H9 (cell line): ENCODE results near the gene TOGARAM2. TPM values are rescaled to one million over a fixed set of nuclear protein-coding genes. Genes with fewer than 3 reads are reported as not detected.

Experiments
- DNase-seq: peaks from one replicate; pipeline ENCODE4 v3.0.0-alpha.2; 2017
- H2AFZ ChIP-seq: one replicate; pipeline ENCODE4 v1.6.1; 2013; ENCODE audit warnings: mild to moderate bottlenecking, low read length, control low read depth, moderate library complexity
- H2AK5ac ChIP-seq: 2 replicates; pipeline ENCODE4 v1.6.1; 2013; ENCODE audit warnings: low read length, control low read depth, mixed read lengths; ENCODE audit not compliant: insufficient read length
- H2BK120ac ChIP-seq: one replicate; pipeline ENCODE4 v1.6.1; 2013; ENCODE audit warnings: low read depth, mild to moderate bottlenecking, low read length, control low read depth, inconsistent platforms; ENCODE audit not compliant: poor library complexity, severe bottlenecking
- H2BK12ac ChIP-seq: 2 replicates; pipeline ENCODE4 v1.6.1; 2013; ENCODE audit warnings: low read length, control low read depth, mixed read lengths, low read depth; ENCODE audit not compliant: insufficient read length
- H2BK15ac ChIP-seq: 2 replicates; pipeline ENCODE4 v1.6.1; 2013; ENCODE audit warnings: low read depth, low read length, control low read depth
- H2BK20ac ChIP-seq: one replicate; pipeline ENCODE4 v1.6.1; 2013; ENCODE audit warnings: low read depth, mild to moderate bottlenecking, low read length, control low read depth, inconsistent platforms; ENCODE audit not compliant: poor library complexity, severe bottlenecking
- H2BK5ac ChIP-seq: 2 replicates; pipeline ENCODE4 v1.6.1; 2013; ENCODE audit warnings: low read length, control low read depth, mixed read lengths; ENCODE audit not compliant: insufficient read length
- H3K14ac ChIP-seq: 2 replicates; pipeline ENCODE4 v1.6.1; 2013; ENCODE audit warnings: low read length, control low read depth; ENCODE audit not compliant: insufficient read depth
- H3K18ac ChIP-seq: 2 replicates; pipeline ENCODE4 v1.6.1; 2013; ENCODE audit warnings: low read depth, mild to moderate bottlenecking, mixed read lengths, low read length, control low read depth; ENCODE audit not compliant: insufficient read length
- H3K23ac ChIP-seq: 2 replicates; pipeline ENCODE4 v1.6.1; 2013; ENCODE audit warnings: low read length, control low read depth, mixed read lengths, low read depth; ENCODE audit not compliant: insufficient read length
- H3K23me2 ChIP-seq: 2 replicates; pipeline ENCODE4 v1.6.1; 2013; ENCODE audit warnings: low read depth, mild to moderate bottlenecking, mixed read lengths, low read length, control low read depth; ENCODE audit not compliant: insufficient read length, poor library complexity, severe bottlenecking
- H3K27ac ChIP-seq: 2 replicates; pipeline ENCODE4 v1.5.1; 2013; ENCODE audit warnings: low read length, control low read depth, mixed read lengths, low read depth; ENCODE audit not compliant: insufficient read length
- H3K27me3 ChIP-seq: 2 replicates; pipeline ENCODE4 v1.6.1; 2013; ENCODE audit warnings: low read length, control low read depth, inconsistent platforms; ENCODE audit not compliant: insufficient read depth
- H3K4ac ChIP-seq: 2 replicates; pipeline ENCODE4 v1.6.1; 2013; ENCODE audit warnings: low read depth, mild to moderate bottlenecking, control low read depth, inconsistent platforms, low read length, moderate library complexity
- H3K4me1 ChIP-seq: 2 replicates; pipeline ENCODE4 v1.6.1; 2013; ENCODE audit warnings: low read length, control low read depth, inconsistent platforms; ENCODE audit not compliant: insufficient read depth
- H3K4me2 ChIP-seq: 2 replicates; pipeline ENCODE4 v1.6.1; 2013; ENCODE audit warnings: low read length, control low read depth, mixed read lengths; ENCODE audit not compliant: insufficient read length, insufficient read depth
- H3K56ac ChIP-seq: 2 replicates; pipeline ENCODE4 v1.6.1; 2013; ENCODE audit warnings: low read depth, mild to moderate bottlenecking, mixed read lengths, low read length, control low read depth; ENCODE audit not compliant: insufficient read length
- H3K79me1 ChIP-seq: 2 replicates; pipeline ENCODE4 v1.6.1; 2013; ENCODE audit warnings: low read depth, mild to moderate bottlenecking, moderate library complexity, low read length, control low read depth, inconsistent platforms; ENCODE audit not compliant: insufficient read depth, poor library complexity, severe bottlenecking
- H3K79me2 ChIP-seq: 2 replicates; pipeline ENCODE4 v1.6.1; 2013; ENCODE audit warnings: low read length, control low read depth, inconsistent platforms; ENCODE audit not compliant: insufficient read depth
- H3K9ac ChIP-seq: 2 replicates; pipeline ENCODE4 v1.6.1; 2013; ENCODE audit warnings: low read length, control low read depth, mixed read lengths; ENCODE audit not compliant: insufficient read length; ENCODE audit errors: extremely low read depth
- H3K9me3 ChIP-seq: one replicate; pipeline ENCODE4 v1.6.1; 2013; ENCODE audit warnings: low read depth, low read length, inconsistent platforms; ENCODE audit not compliant: control insufficient read depth
- H3T11ph ChIP-seq: one replicate; pipeline ENCODE4 v1.6.1; 2013; ENCODE audit warnings: mild to moderate bottlenecking, low read length, control low read depth, inconsistent platforms
- H4K20me1 ChIP-seq: one replicate; pipeline ENCODE4 v1.6.1; 2013; ENCODE audit not compliant: control insufficient read depth, insufficient read length, insufficient read depth
- H4K5ac ChIP-seq: 2 replicates; pipeline ENCODE4 v1.6.1; 2013; ENCODE audit warnings: low read depth, mild to moderate bottlenecking, mixed read lengths, low read length, control low read depth; ENCODE audit not compliant: insufficient read length
- H4K8ac ChIP-seq: replicated peaks from 2 replicates; pipeline ENCODE4 v1.6.1; 2013; ENCODE audit warnings: low read length, control low read depth, mixed read lengths, low read depth; ENCODE audit not compliant: insufficient read length
- H4K91ac ChIP-seq: 2 replicates; pipeline ENCODE4 v1.6.1; 2013; ENCODE audit warnings: low read depth, mild to moderate bottlenecking, moderate library complexity, mixed read lengths, low read length, control low read depth; ENCODE audit not compliant: insufficient read length
- H3K27ac Mint-ChIP-seq, 3 experiments: 2 replicates in 2 of 3; 3 replicates in 1 of 3; pipeline ENCODE4 v1.8.0; 2020 to 2021; ENCODE audit warnings: mixed read lengths in 3 of 3, mild to moderate bottlenecking in 1 of 3, moderate library complexity in 1 of 3
- H3K27me3 Mint-ChIP-seq: 2 replicates; pipeline ENCODE4 v1.8.0; 2021; ENCODE audit warnings: low read depth, mild to moderate bottlenecking, moderate library complexity, mixed read lengths
- H3K36me3 Mint-ChIP-seq, 3 experiments: 2 replicates in 2 of 3; 3 replicates in 1 of 3; pipeline ENCODE4 v1.8.0; 2020 to 2021; ENCODE audit warnings: low read depth in 3 of 3, mixed read lengths in 3 of 3; ENCODE audit not compliant: insufficient read depth in 1 of 3
- H3K4me1 Mint-ChIP-seq, 2 experiments: 2 replicates each; pipeline ENCODE4 v1.8.0; 2020; ENCODE audit warnings: mixed read lengths in 2 of 2
- H3K4me3 Mint-ChIP-seq, 2 experiments: 2 replicates in 1 of 2; 3 replicates in 1 of 2; pipeline ENCODE4 v1.8.0; 2020 to 2021; ENCODE audit warnings: mild to moderate bottlenecking in 2 of 2, mixed read lengths in 2 of 2, moderate library complexity in 1 of 2
- H3K9me3 Mint-ChIP-seq, 2 experiments: 2 replicates in 1 of 2; 3 replicates in 1 of 2; pipeline ENCODE4 v1.8.0; 2020; ENCODE audit warnings: mild to moderate bottlenecking in 2 of 2, mixed read lengths in 2 of 2, moderate library complexity in 1 of 2
- CTCF ChIP-seq: fragments of 200-600 bp; sonication (generic); conservative IDR thresholded peaks from 3 replicates; pipeline ENCODE4 v1.8.0; 2021; ENCODE audit warnings: antibody characterized with exemption, mild to moderate bottlenecking
- WGBS: extraction: QIAGEN DNeasy Blood & Tissue Kit; methylation state at CpG from one replicate; pipeline ENCODE4 v1.1.7; 2013; ENCODE audit warnings: missing lambda C conversion rate, low lambda C conversion rate, mixed read lengths; ENCODE audit not compliant: insufficient read length; ENCODE audit errors: extremely low coverage; 5-methylcytosine and 5-hydroxymethylcytosine counted together
- total RNA-seq: library from RNA; stranded (reverse); gene quantifications from 2 replicates; pipeline ENCODE4 v1.2.1, GENCODE V29; 2021

TOGARAM2 gene
- total RNA-seq, 1 experiment from 2014 or later, result 0.83 TPM

- Histone ChIP-seq H3K79me1 (no peaks in the 10 kb centered on the region), H4K91ac (no peak overlapping the region)
- peaks cover 16 to 22% of the 10 kb centered on the region in 2 experiments for H3K4me1 Mint-ChIP-seq
Observed at GRCh38 chr2:29063056-29063455, 82.0 kb downstream of the TOGARAM2 start.

More at GRCh38 chr2:29063056-29063455, 82.0 kb downstream of the TOGARAM2 start:
- no peak overlapping the region for H3K23ac ChIP-seq
- H3K27me3 ChIP-seq, result no peaks in the 10 kb centered on the region
- H2BK5ac ChIP-seq, result no peak overlapping the region
- no peak overlapping the region for H2BK120ac ChIP-seq
- no peak overlapping the region for H4K8ac ChIP-seq
- WGBS, result no CpG with 5 or more reads among the region's 6 CpGs
- H4K20me1 ChIP-seq, result no peaks in the 10 kb centered on the region
- H3K56ac ChIP-seq, result no peak overlapping the region
- no peak overlapping the region for H3K14ac ChIP-seq
- Mint-ChIP-seq H3K4me3 (no peak overlapping the region), H3K36me3 (no peaks in the 10 kb centered on the region), H3K27me3 (no peaks in the 10 kb centered on the region; the same call in none of the 2 replicates), H3K27ac (no peak overlapping the region), H3K9me3 (no peaks in the 10 kb centered on the region)
- DNase-seq, result no peak
- no peak overlapping the region for H3K4me2 ChIP-seq
- H2BK20ac ChIP-seq, result no peak overlapping the region
- H2AK5ac ChIP-seq, result no peak overlapping the region
- no peak for TF ChIP-seq CTCF
- H3K18ac ChIP-seq, result no peak overlapping the region
- H3K79me2 ChIP-seq, result no peaks in the 10 kb centered on the region
- H3K4ac ChIP-seq, result no peak overlapping the region
- no peak overlapping the region for H2BK15ac ChIP-seq
- H3K4me1 ChIP-seq, result no peaks in the 10 kb centered on the region
- no peaks in the 10 kb centered on the region for H3K23me2 ChIP-seq
- H3K9me3 ChIP-seq, result no peaks in the 10 kb centered on the region
- no peak overlapping the region for H2BK12ac ChIP-seq
- H2AFZ ChIP-seq, result no peak overlapping the region
- no peak overlapping the region for H3K9ac ChIP-seq
- H3K27ac ChIP-seq, result no peak overlapping the region
- no peak overlapping the region for H4K5ac ChIP-seq
- no peak overlapping the region for H3T11ph ChIP-seq
